ENCODE measurements around the gene NR4A2.
A peak's percentile ranks its signal among the peaks of the same experiment; 100 is the strongest.

DNA sequence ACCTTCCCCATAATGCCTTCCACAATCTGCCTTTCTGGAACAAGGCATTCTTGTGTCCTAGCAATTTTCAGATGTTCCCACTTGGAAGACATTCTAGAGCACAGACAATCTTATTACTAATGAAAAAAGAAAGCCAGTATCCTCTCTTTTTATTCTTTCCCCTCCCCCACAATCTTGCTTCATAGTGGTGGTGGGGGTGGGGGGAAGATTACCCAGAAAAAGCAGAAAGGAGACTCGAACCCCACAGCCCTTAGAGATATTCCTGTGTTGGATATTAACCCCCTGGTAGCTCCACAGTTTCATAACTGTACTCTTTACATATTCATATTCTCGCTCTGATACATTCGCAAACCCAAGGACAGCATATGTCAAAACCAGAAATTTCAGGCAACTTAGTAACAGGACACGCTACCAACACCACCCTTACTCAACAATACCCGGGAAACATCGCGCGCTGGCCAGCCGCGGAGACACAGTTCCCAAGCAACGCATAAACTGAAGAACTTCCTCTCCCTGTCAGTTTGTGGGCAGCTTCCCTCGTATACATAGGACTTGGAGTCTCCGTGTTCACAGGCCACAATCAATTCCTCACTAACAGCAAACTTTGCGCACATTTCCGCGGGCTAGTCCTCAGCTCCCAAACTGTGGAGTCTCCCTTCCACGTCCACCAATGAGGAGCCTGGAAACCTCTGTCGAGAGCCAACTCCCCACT lies 793 bp downstream of the NR4A2 start:
- TF ChIP-seq, protein P1, sequence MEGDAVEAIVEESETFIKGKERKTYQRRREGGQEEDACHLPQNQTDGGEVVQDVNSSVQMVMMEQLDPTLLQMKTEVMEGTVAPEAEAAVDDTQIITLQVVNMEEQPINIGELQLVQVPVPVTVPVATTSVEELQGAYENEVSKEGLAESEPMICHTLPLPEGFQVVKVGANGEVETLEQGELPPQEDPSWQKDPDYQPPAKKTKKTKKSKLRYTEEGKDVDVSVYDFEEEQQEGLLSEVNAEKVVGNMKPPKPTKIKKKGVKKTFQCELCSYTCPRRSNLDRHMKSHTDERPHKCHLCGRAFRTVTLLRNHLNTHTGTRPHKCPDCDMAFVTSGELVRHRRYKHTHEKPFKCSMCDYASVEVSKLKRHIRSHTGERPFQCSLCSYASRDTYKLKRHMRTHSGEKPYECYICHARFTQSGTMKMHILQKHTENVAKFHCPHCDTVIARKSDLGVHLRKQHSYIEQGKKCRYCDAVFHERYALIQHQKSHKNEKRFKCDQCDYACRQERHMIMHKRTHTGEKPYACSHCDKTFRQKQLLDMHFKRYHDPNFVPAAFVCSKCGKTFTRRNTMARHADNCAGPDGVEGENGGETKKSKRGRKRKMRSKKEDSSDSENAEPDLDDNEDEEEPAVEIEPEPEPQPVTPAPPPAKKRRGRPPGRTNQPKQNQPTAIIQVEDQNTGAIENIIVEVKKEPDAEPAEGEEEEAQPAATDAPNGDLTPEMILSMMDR (IDR thresholded peaks at IDR 0.05), result no peak
- TF ChIP-seq POLR2A (IDR thresholded peaks at IDR 0.05) (peak in 1 of 2 donors; percentile 12), POLR2AphosphoS5 (IDR thresholded peaks at IDR 0.05) (peak; percentile 54 to 88 (median 62))
